Neuronal stem cell (in vitro differentiated cells): ENCODE data around the gene ERICH6.

ENCODE experiments used
- DNase-seq: peaks from one replicate; pipeline ENCODE4 v3.0.0-alpha.2; 2013; ENCODE audit warnings: low spot score
- H2AFZ ChIP-seq: one replicate; pipeline ENCODE4 v1.6.1; 2013; ENCODE audit warnings: mild to moderate bottlenecking, low read length, inconsistent platforms
- H2AK5ac ChIP-seq: 2 replicates; pipeline ENCODE4 v1.6.1; 2013; ENCODE audit warnings: low read depth, mild to moderate bottlenecking, inconsistent platforms, low read length, moderate library complexity, mixed read lengths
- H2BK120ac ChIP-seq: 2 replicates; pipeline ENCODE4 v1.6.1; 2013; ENCODE audit warnings: low read depth, mild to moderate bottlenecking, inconsistent platforms, low read length, moderate library complexity, mixed read lengths
- H2BK12ac ChIP-seq: one replicate; pipeline ENCODE4 v1.6.1; 2013; ENCODE audit warnings: low read length, inconsistent platforms
- H2BK15ac ChIP-seq: 2 replicates; pipeline ENCODE4 v1.6.1; 2013; ENCODE audit warnings: mild to moderate bottlenecking, low read length, inconsistent platforms, mixed read lengths
- H2BK5ac ChIP-seq: one replicate; pipeline ENCODE4 v1.6.1; 2013; ENCODE audit warnings: inconsistent platforms, mild to moderate bottlenecking, low read length, moderate library complexity
- H3K14ac ChIP-seq: one replicate; pipeline ENCODE4 v1.6.1; 2013; ENCODE audit warnings: low read length, inconsistent platforms
- H3K18ac ChIP-seq: 2 replicates; pipeline ENCODE4 v1.6.1; 2013; ENCODE audit warnings: low read length, inconsistent platforms
- H3K23ac ChIP-seq: 2 replicates; pipeline ENCODE4 v1.6.1; 2013; ENCODE audit warnings: low read depth, mild to moderate bottlenecking, mixed read lengths, low read length, inconsistent platforms; ENCODE audit not compliant: poor library complexity
- H3K27ac ChIP-seq: replicated peaks from 3 replicates; pipeline ENCODE4 v1.5.1; 2013; ENCODE audit warnings: low read length, inconsistent platforms
- H3K27me3 ChIP-seq, 3 experiments: 2 replicates each; pipeline ENCODE4 v1.6.1; 2013; ENCODE audit warnings: low read length in 3 of 3, mild to moderate bottlenecking in 2 of 3, inconsistent platforms in 1 of 3, low read depth in 1 of 3, mixed read lengths in 1 of 3, moderate library complexity in 1 of 3; ENCODE audit not compliant: control insufficient read depth in 3 of 3, insufficient read depth in 3 of 3
- H3K36me3 ChIP-seq, 2 donors: replicated peaks in 1 of 2; 2 replicates each; pipeline ENCODE4 v1.6.1; 2013; ENCODE audit warnings: low read length in 2 of 2; ENCODE audit not compliant: control insufficient read depth in 2 of 2, insufficient read depth in 2 of 2
- H3K4ac ChIP-seq: 2 replicates; pipeline ENCODE4 v1.6.1; 2013; ENCODE audit warnings: inconsistent platforms, mild to moderate bottlenecking, low read length, moderate library complexity
- H3K4me1 ChIP-seq, 2 donors: 1 replicate in 1 of 2; 2 replicates in 1 of 2; pipeline ENCODE4 v1.6.1; 2013; ENCODE audit warnings: low read length in 2 of 2, low read depth in 1 of 2; ENCODE audit not compliant: control insufficient read depth in 2 of 2, insufficient read depth in 1 of 2
- H3K4me2 ChIP-seq: one replicate; pipeline ENCODE4 v1.6.1; 2013; ENCODE audit warnings: mild to moderate bottlenecking, low read length, inconsistent platforms; ENCODE audit not compliant: insufficient read depth, poor library complexity, severe bottlenecking
- H3K4me3 ChIP-seq, 2 donors: 2 replicates each; pipeline ENCODE4 v1.5.1; 2013; ENCODE audit warnings: low read length in 2 of 2, mild to moderate bottlenecking in 2 of 2, inconsistent platforms in 1 of 2, moderate library complexity in 1 of 2
- H3K79me1 ChIP-seq: one replicate; pipeline ENCODE4 v1.6.1; 2013; ENCODE audit warnings: low read depth, mild to moderate bottlenecking, inconsistent platforms, low read length, moderate library complexity
- H3K9ac ChIP-seq: one replicate; pipeline ENCODE4 v1.6.1; 2013; ENCODE audit warnings: mild to moderate bottlenecking, low read depth, low read length, inconsistent platforms; ENCODE audit not compliant: poor library complexity
- H3K9me3 ChIP-seq, 2 donors: replicated peaks in 1 of 2; 2 replicates each; pipeline versions ENCODE3 to v1.6.1; 2013; ENCODE audit warnings: low read length in 2 of 2, mild to moderate bottlenecking in 2 of 2, inconsistent platforms in 1 of 2, low read depth in 1 of 2, mixed read lengths in 1 of 2, moderate library complexity in 1 of 2; ENCODE audit not compliant: control insufficient read depth in 2 of 2, insufficient read depth in 1 of 2
- H4K8ac ChIP-seq: one replicate; pipeline ENCODE4 v1.6.1; 2013; ENCODE audit warnings: low read depth, mild to moderate bottlenecking, inconsistent platforms, low read length, moderate library complexity
- H4K91ac ChIP-seq: one replicate; pipeline ENCODE4 v1.6.1; 2013; ENCODE audit warnings: low read length, low read depth, mild to moderate bottlenecking, inconsistent platforms; ENCODE audit not compliant: poor library complexity
- WGBS, 2 donors: extraction: QIAGEN DNeasy Blood & Tissue Kit; methylation state at CpG; one replicate each; pipeline ENCODE4 v1.1.7; 2013; ENCODE audit warnings: missing lambda C conversion rate in 2 of 2, mixed read lengths in 1 of 2; ENCODE audit not compliant: insufficient read length in 2 of 2, insufficient replicate concordance in 1 of 2; ENCODE audit errors: extremely low coverage in 2 of 2; 5-methylcytosine and 5-hydroxymethylcytosine counted together

The ERICH6 gene

DNA sequence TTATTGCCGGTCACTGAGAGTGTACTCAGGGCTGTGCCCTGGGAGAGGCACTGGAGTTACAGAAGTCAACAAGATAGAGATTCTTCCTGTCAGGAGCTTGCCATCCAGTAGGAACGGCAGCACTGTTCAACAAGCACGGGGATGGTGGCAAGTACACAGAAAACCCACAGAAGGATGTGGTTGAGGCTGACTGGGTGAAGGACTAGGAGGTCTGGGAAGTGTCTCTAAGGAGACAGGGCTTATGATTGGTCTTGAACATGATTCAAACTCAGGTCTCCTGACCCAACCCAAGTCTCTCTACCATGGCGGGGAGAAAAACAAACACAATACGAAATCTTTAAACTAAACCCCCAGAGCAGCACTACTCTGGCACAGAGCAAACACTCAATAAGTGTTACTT is 37.6 kb downstream of the ERICH6 start:
- Histone ChIP-seq H2BK5ac (no peak overlapping the region), H2BK15ac (no peak overlapping the region), H2BK12ac (no peak overlapping the region), H3K4me1 (no peaks in the 10 kb centered on the region), H3K9me3 (no peaks in the 10 kb centered on the region), H4K8ac (no peak overlapping the region), H3K4me3 (no peak overlapping the region), H2AFZ (no peak overlapping the region), H2AK5ac (no peak overlapping the region), H3K27ac (no peak overlapping the region), H3K23ac (no peak overlapping the region), H3K18ac (no peak overlapping the region), H3K9ac (no peak overlapping the region), H3K36me3 (no peaks in the 10 kb centered on the region), H3K14ac (no peak overlapping the region), H2BK120ac (no peak overlapping the region), H3K4me2 (no peak overlapping the region), H3K79me1 (no peaks in the 10 kb centered on the region), H3K27me3 (peaks cover 0 to 13% (median 0%) of the 10 kb centered on the region in 3 experiments), H3K4ac (no peak overlapping the region), H4K91ac (no peak overlapping the region)
- WGBS, 2 donors, result no CpG with 5 or more reads among the region's 5 CpGs
- no peak for DNase-seq

DNA sequence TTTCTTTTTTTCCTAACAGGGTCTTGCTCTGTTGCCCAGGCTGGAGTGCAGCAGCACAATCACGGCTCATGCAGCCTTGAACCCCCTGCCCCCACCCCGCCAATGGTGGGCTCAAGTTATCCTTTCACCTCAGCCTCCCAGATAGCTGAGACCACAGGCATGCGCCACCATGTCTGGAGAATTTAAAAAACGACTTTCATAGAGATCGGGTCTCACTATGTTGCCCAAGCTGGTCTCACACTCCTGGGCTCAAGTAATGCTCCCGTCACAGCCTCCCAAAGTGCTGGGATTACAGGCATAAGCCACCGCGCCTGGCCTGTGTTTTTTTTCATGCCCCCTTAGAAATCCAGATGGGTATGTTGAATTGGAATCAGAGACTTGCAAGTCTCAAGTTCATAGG is 40.3 kb downstream of the ERICH6 start:
- no peak overlapping the region for H2AFZ ChIP-seq
- H2BK5ac ChIP-seq, result no peak overlapping the region
- no peak overlapping the region for H2BK120ac ChIP-seq
- H3K4ac ChIP-seq, result no peak overlapping the region
- H2BK15ac ChIP-seq, result no peak overlapping the region
- peaks cover 0 to 17% (median 0%) of the 10 kb centered on the region in 3 experiments for H3K27me3 ChIP-seq
- H3K9ac ChIP-seq, result no peak overlapping the region
- no peak overlapping the region for H3K14ac ChIP-seq
- no peak overlapping the region for H4K91ac ChIP-seq
- H3K18ac ChIP-seq, result no peak overlapping the region
- no peak overlapping the region for H2AK5ac ChIP-seq
- no peaks in the 10 kb centered on the region for H3K9me3 ChIP-seq
- no peak overlapping the region for H4K8ac ChIP-seq
- H3K79me1 ChIP-seq, result no peaks in the 10 kb centered on the region
- H2BK12ac ChIP-seq, result no peak overlapping the region
- no peak overlapping the region for H3K4me2 ChIP-seq
- no peaks in the 10 kb centered on the region for H3K36me3 ChIP-seq
- no CpG with 5 or more reads among the region's 8 CpGs for WGBS, 2 donors
- no peak overlapping the region for H3K4me3 ChIP-seq
- H3K23ac ChIP-seq, result no peak overlapping the region
- no peak for DNase-seq
- peaks cover 0 to 2% of the 10 kb centered on the region in 2 donors for H3K4me1 ChIP-seq
- no peak overlapping the region for H3K27ac ChIP-seq

DNA sequence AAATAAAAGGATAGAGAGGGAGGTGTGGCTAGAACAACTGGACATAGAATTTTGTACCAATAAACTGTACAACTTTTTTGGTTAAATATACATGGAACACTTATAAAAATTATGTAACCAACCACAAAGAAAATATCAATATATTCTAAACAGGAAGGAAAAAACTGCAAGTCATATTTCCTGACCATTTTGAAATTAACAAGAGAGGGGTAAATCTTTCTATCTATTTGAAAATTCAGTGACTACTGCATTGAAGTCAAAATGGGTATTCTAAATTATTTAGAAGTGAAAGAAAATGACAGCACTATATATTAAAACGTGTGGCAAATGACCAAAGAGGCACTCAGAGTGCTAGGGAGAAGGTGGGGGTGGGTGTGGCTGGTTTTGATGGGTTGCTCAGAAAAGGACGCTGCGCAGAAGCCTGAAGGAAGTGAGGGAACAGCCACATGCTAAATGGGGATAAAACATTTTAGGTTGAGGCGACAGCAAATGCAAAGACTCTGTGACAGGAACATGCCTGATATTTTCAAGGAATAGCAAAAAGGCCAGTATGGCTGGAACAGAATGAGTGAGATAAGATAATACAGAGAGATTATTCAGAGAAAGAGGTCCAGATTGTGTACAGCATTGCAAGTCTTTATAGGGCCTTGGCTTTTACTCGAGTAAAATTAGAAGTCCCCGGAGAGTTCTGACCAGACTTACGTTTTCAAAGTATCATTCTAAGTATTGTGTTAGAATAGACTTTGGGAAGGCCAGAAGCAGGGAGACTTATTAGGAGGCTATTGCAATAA is 41.1 kb downstream of the ERICH6 start:
- Histone ChIP-seq H3K9ac (no peak overlapping the region), H3K9me3 (no peaks in the 10 kb centered on the region), H2AFZ (no peak overlapping the region), H4K91ac (no peak overlapping the region), H3K14ac (no peak overlapping the region), H3K18ac (no peak overlapping the region), H3K4me3 (no peak overlapping the region), H2BK12ac (no peak overlapping the region), H3K23ac (no peak overlapping the region), H4K8ac (no peak overlapping the region), H3K27me3 (peaks cover 0 to 13% (median 0%) of the 10 kb centered on the region in 3 experiments), H2AK5ac (no peak overlapping the region), H3K4me2 (no peak overlapping the region), H2BK15ac (no peak overlapping the region), H3K4me1 (peaks cover 0 to 2% of the 10 kb centered on the region in 2 donors), H2BK5ac (no peak overlapping the region), H2BK120ac (no peak overlapping the region), H3K36me3 (no peaks in the 10 kb centered on the region), H3K79me1 (no peaks in the 10 kb centered on the region), H3K27ac (no peak overlapping the region), H3K4ac (no peak overlapping the region)
- DNase-seq, result no peak
- no CpG with 5 or more reads among the region's 7 CpGs for WGBS, 2 donors

DNA sequence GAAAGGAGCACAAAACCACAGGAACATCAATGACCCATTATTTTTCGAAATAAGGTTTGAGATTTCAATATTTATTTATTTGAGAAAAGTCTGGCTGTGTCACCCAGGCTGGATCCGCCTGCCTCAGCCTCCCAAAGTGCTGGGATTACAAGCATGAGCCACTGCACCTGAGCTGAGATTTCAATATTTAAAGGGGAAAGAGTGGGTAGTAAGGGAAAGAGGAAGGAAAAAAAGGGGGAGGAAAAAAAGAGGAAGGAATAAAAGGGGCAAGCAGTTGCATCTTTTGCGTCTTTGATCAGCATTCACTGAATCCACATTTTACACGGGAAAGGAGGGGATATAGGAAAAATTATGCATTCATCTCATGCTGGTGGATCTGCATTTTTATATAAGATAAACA is 47.4 kb downstream of the ERICH6 start:
- H3K14ac ChIP-seq, result no peak overlapping the region
- no peak overlapping the region for H4K91ac ChIP-seq
- H2BK15ac ChIP-seq, result no peak overlapping the region
- DNase-seq, result no peak
- H3K4me1 ChIP-seq, result peaks cover 0 to 2% of the 10 kb centered on the region in 2 donors
- no peak overlapping the region for H2BK5ac ChIP-seq
- no peak overlapping the region for H3K18ac ChIP-seq
- H3K4me2 ChIP-seq, result no peak overlapping the region
- H2AFZ ChIP-seq, result no peak overlapping the region
- no peak overlapping the region for H3K4ac ChIP-seq
- no CpG with 5 or more reads among the region's 4 CpGs for WGBS, 2 donors
- no peak overlapping the region for H3K23ac ChIP-seq
- no peak overlapping the region for H3K4me3 ChIP-seq
- H3K27me3 ChIP-seq, result peaks cover 0 to 3% (median 0%) of the 10 kb centered on the region in 3 experiments
- no peak overlapping the region for H2BK12ac ChIP-seq
- no peak overlapping the region for H3K27ac ChIP-seq
- no peak overlapping the region for H3K9ac ChIP-seq
- no peaks in the 10 kb centered on the region for H3K36me3 ChIP-seq
- H2AK5ac ChIP-seq, result no peak overlapping the region
- no peaks in the 10 kb centered on the region for H3K79me1 ChIP-seq
- H2BK120ac ChIP-seq, result no peak overlapping the region
- H4K8ac ChIP-seq, result no peak overlapping the region
- no peaks in the 10 kb centered on the region for H3K9me3 ChIP-seq
